Measurements from ENCODE around the gene ANKLE1.
A peak's percentile ranks its signal among the peaks of the same experiment; 100 is the strongest.
"Not testable (repeated sequence)": the region's sequence is repeated elsewhere in the genome, so short reads cannot be mapped to it uniquely, and the experiment has no call there.

Gene ANKLE1

GRCh38 chr19:17283504-17283996 is 1.8 kb downstream of the ANKLE1 start:
- no peak for DNase-seq (ENCODE audit: low spot score)

- no peak for DNase-seq (ENCODE audit: low spot score)
Observed at GRCh38 chr19:17285415-17286135, 3.9 kb downstream of the ANKLE1 start.

GRCh38 chr19:17286263-17286662 is 4.6 kb downstream of the ANKLE1 start:
- no peak for DNase-seq (ENCODE audit: low spot score)

GRCh38 chr19:17286752-17287151 is 5.1 kb downstream of the ANKLE1 start:
- no peak for DNase-seq (ENCODE audit: low spot score)

- peak; percentile 23 for DNase-seq (ENCODE audit: low spot score)
Observed at GRCh38 chr19:17289489-17289888, 7.8 kb downstream of the ANKLE1 start.

- DNase-seq (ENCODE audit: low spot score), result peak; percentile 85
Observed at GRCh38 chr19:17292301-17293074, 10.8 kb downstream of the ANKLE1 start.

- DNase-seq (ENCODE audit: low spot score), result no peak
Observed at GRCh38 chr19:17293605-17294004, 11.9 kb downstream of the ANKLE1 start.

- peak; percentile 21 for DNase-seq (ENCODE audit: low spot score)
Observed at GRCh38 chr19:17294051-17294891, 12.6 kb downstream of the ANKLE1 start.

- DNase-seq (ENCODE audit: low spot score), result not testable (repeated sequence)
Observed at GRCh38 chr19:17295551-17295950, 13.8 kb downstream of the ANKLE1 start.

GRCh38 chr19:17296273-17296672 is 14.6 kb downstream of the ANKLE1 start:
- DNase-seq (ENCODE audit: low spot score), result no peak

GRCh38 chr19:17296976-17297375 is 15.3 kb downstream of the ANKLE1 start:
- DNase-seq (ENCODE audit: low spot score), result no peak

- no peak for DNase-seq (ENCODE audit: low spot score)
Observed at GRCh38 chr19:17300992-17301619, 19.4 kb downstream of the ANKLE1 start.

- DNase-seq (ENCODE audit: low spot score), result no peak
Observed at GRCh38 chr19:17302391-17303166, 20.9 kb downstream of the ANKLE1 start.

- DNase-seq (ENCODE audit: low spot score), result peak; percentile 94
Observed at GRCh38 chr19:17303167-17303939, 21.7 kb downstream of the ANKLE1 start, which contains the start of gene ABHD8. TSS of gene ABHD8 (minus strand) at chr19:17303425. CDS start at chr19:17301616, 1,809 bp downstream.

GRCh38 chr19:17303940-17304267 is 22.2 kb downstream of the ANKLE1 start:
- DNase-seq (ENCODE audit: low spot score), result no peak

GRCh38 chr19:17304386-17305215 is 22.9 kb downstream of the ANKLE1 start:
- no peak for DNase-seq (ENCODE audit: low spot score)

- DNase-seq (ENCODE audit: low spot score), result no peak
Observed at GRCh38 chr19:17305216-17305516, 23.5 kb downstream of the ANKLE1 start.

GRCh38 chr19:17305517-17306284 is 24.0 kb downstream of the ANKLE1 start, which contains the start of gene MRPL34:
TSS of gene MRPL34 (plus strand) at chr19:17305872. CDS start at chr19:17305893, 21 bp downstream.
- peak; percentile 99 for DNase-seq (ENCODE audit: low spot score)

- DNase-seq (ENCODE audit: low spot score), result no peak
Observed at GRCh38 chr19:17306285-17306714, 24.6 kb downstream of the ANKLE1 start.
